Measurements from ENCODE around the gene CHCHD10. TPM values are rescaled to one million over a fixed set of nuclear protein-coding genes. Genes with fewer than 3 reads are reported as not detected.
"Not testable (repeated sequence)": the region's sequence is repeated elsewhere in the genome, so short reads cannot be mapped to it uniquely, and the experiment has no call there.

The CHCHD10 gene
- total RNA-seq, 1 donor from 2014 or later: 8.3 TPM

- no peak for DNase-seq (ENCODE audit: low read depth)
Observed at GRCh38 chr22:23750367-23750713, 17.4 kb downstream of the CHCHD10 start.

GRCh38 chr22:23749841-23750301 lies 17.9 kb downstream of the CHCHD10 start:
- no peak for DNase-seq (ENCODE audit: low read depth)

GRCh38 chr22:23745791-23746190 lies 22.0 kb downstream of the CHCHD10 start:
- no peak for DNase-seq (ENCODE audit: low read depth)

GRCh38 chr22:23744485-23744884 lies 23.3 kb downstream of the CHCHD10 start:
- no peak for DNase-seq (ENCODE audit: low read depth)

GRCh38 chr22:23744001-23744400 lies 23.8 kb downstream of the CHCHD10 start:
- no peak for DNase-seq (ENCODE audit: low read depth)

GRCh38 chr22:23743303-23743705 lies 24.5 kb downstream of the CHCHD10 start:
- DNase-seq (ENCODE audit: low read depth): no peak

- no peak for DNase-seq (ENCODE audit: low read depth)
Observed at GRCh38 chr22:23742505-23743264, 25.1 kb downstream of the CHCHD10 start.

- DNase-seq (ENCODE audit: low read depth): no peak
Observed at GRCh38 chr22:23737696-23738095, 30.1 kb downstream of the CHCHD10 start.

GRCh38 chr22:23728108-23728507 lies 39.7 kb downstream of the CHCHD10 start:
- not testable (repeated sequence) for DNase-seq (ENCODE audit: low read depth)

GRCh38 chr22:23722724-23723123 lies 45.0 kb downstream of the CHCHD10 start:
- DNase-seq (ENCODE audit: low read depth): no peak

- DNase-seq (ENCODE audit: low read depth): no peak
Observed at GRCh38 chr22:23722160-23722559, 45.6 kb downstream of the CHCHD10 start.

GRCh38 chr22:23720855-23721254 lies 46.9 kb downstream of the CHCHD10 start:
- no peak for DNase-seq (ENCODE audit: low read depth)

- DNase-seq (ENCODE audit: low read depth): peak; percentile 81
Observed at GRCh38 chr22:23718371-23719165, 49.2 kb downstream of the CHCHD10 start.

- DNase-seq (ENCODE audit: low read depth): peak; percentile 42
Observed at GRCh38 chr22:23716811-23717801, 50.7 kb downstream of the CHCHD10 start.

Other genes starting within 250 kb of the CHCHD10 start
- gene IGLL1, start 187.7 kb downstream of the CHCHD10 start, total RNA-seq: not detected in 2 replicates
- gene DRICH1, start 135.7 kb downstream of the CHCHD10 start, total RNA-seq: 0.35 TPM in 1 of 2 replicates, not detected in the other
- not detected in 2 replicates for gene RGL4, start 77.0 kb downstream of the CHCHD10 start, total RNA-seq
- 0.87 and 4.3 TPM in 2 replicates for gene ZNF70, start 16.9 kb downstream of the CHCHD10 start, total RNA-seq
- gene VPREB3, start 13.5 kb downstream of the CHCHD10 start, total RNA-seq: not detected in 2 replicates
- gene C22orf15, start 5.0 kb downstream of the CHCHD10 start, total RNA-seq: not detected in 2 replicates
- gene MMP11, start 4.9 kb upstream of the CHCHD10 start, total RNA-seq: 8.4 and 12.3 TPM in 2 replicates
- gene SMARCB1, start 19.0 kb upstream of the CHCHD10 start, total RNA-seq: 35.2 and 83.7 TPM in 2 replicates
- 0.17 and 0.30 TPM in 2 replicates for gene DERL3, start 71.0 kb upstream of the CHCHD10 start, total RNA-seq
- gene SLC2A11, start 89.9 kb upstream of the CHCHD10 start, total RNA-seq: 18.2 and 22.8 TPM in 2 replicates
- 213 and 324 TPM in 2 replicates for gene MIF, start 126.4 kb upstream of the CHCHD10 start, total RNA-seq
- gene GSTT2B, start 193.2 kb upstream of the CHCHD10 start, total RNA-seq: 3.0 and 4.7 TPM in 2 replicates
- 1.6 and 1.7 TPM in 2 replicates for gene DDTL, start 198.9 kb upstream of the CHCHD10 start, total RNA-seq
- 124 and 130 TPM in 2 replicates for gene DDT, start 206.5 kb upstream of the CHCHD10 start, total RNA-seq
- 0.20 TPM in 1 of 2 replicates, not detected in the other for gene GSTT2, start 212.2 kb upstream of the CHCHD10 start, total RNA-seq
- not detected in 2 replicates for gene GSTT4, start 237.5 kb upstream of the CHCHD10 start, total RNA-seq
- gene CABIN1, start 243.3 kb upstream of the CHCHD10 start, total RNA-seq: 13.0 and 57.3 TPM in 2 replicates